Right hindlimb (tissue), 1 donor: ENCODE data around the gene ARMC2.
"Not testable (repeated sequence)": the region's sequence is repeated elsewhere in the genome, so short reads cannot be mapped to it uniquely, and the experiment has no call there.

Experiments used
- DNase-seq: peaks from one replicate; pipeline ENCODE4 v3.0.0-alpha.2; 2018

The ARMC2 gene

DNA sequence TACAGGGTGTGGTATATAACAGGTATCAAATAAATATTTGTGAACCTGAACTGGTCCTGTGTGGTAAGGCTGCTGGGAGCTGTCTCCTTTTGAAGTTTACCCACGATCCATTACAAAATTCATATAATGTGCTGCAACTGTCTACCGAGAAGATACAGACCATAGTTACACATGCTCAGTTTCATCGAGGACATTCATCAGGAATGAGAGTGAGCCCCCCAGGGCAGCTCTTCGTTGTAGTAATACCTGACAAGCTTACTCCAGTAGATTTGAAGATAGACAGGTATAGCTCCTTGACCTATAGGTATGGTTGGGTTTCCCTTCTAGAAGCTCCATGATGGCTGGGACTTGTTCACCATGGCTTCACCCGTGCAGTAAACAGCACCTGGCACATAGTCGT lies 25.7 kb downstream of the ARMC2 start:
- DNase-seq = no peak

- no peak for DNase-seq
Observed at GRCh38 chr6:108874470-108875160, 26.4 kb downstream of the ARMC2 start.

DNA sequence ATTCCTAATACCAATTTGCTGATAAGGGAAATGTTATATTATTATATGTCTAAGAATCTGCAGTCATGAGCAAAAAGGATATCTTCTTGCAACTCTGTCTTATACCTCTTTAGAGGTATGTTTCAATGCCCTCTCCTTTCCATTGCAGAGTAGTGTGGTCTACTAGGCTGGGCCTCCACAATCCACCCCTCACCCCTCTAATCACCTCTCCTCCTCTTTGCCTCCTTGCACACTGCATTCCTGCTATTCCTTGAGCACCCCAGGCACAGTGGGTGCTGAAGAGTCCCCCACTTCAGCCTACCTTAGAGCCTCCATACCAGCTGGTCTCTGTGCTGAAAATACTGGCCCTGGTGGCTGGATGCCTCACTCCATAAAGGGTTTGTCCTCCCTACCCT lies 26.9 kb downstream of the ARMC2 start:
- no peak for DNase-seq

- peak; percentile 73 for DNase-seq
Observed at GRCh38 chr6:108877046-108877751, 29.0 kb downstream of the ARMC2 start.

GRCh38 chr6:108878942-108879341 lies 30.7 kb downstream of the ARMC2 start:
- no peak for DNase-seq

- DNase-seq = no peak
Observed at GRCh38 chr6:108883172-108883571, 35.0 kb downstream of the ARMC2 start.

DNA sequence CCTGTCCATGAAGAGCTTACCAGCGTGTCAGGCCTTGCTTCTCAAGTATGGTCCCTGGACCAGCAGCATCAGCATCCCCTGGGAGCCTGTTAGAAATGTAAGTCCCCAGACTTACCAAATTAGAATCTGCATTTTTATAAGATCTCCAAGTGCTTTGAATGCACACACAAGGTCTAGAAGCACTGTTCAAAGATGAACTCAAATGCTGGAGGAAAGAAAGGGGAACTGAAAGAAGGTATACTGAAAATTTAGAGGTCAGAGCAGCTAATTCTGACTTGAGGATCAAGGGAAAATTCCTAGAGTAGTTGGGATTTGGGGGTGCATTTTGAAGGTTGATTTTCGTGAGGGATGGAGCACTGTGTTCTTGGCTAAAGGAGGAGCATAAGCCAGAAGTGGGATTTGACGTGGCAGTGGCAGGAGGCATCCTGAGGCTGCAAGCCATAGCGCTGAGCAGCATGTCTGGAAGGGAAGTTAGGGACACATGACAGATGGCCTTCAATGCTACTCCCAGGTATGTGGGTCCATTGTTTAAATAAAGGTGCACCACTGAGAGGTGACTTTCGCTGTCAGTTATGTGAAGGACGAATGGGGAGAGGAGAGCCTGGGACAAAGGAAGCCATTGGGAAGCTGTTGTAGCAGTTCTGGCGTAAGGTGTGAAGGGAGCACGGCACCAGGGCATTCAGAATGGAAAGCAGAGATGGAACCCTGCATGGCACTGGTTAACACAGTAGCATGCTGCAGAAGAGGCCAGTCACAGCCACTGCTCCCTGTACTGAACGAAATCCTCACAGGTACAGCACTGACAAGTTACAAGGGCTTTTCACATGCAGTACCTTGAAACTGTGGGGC lies 36.2 kb downstream of the ARMC2 start:
- no peak for DNase-seq

DNA sequence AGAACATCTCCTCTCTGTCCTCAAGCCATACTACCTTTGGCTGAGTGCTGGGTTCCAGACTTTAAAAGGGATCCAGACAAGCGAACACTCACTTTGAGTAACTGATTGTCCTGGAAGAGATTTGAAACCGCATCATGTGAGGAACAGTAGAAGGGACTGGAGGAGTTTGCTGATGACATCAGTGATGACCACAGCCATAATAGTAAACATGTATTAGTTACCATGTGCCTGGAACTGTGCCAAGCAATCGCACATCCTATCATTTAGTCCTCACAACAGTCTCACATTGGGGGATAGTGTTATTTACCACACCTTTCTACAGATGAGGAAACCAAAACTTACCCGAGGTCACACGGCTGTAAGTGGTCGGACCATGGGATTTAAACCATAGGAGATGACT lies 39.8 kb downstream of the ARMC2 start:
- no peak for DNase-seq

DNA sequence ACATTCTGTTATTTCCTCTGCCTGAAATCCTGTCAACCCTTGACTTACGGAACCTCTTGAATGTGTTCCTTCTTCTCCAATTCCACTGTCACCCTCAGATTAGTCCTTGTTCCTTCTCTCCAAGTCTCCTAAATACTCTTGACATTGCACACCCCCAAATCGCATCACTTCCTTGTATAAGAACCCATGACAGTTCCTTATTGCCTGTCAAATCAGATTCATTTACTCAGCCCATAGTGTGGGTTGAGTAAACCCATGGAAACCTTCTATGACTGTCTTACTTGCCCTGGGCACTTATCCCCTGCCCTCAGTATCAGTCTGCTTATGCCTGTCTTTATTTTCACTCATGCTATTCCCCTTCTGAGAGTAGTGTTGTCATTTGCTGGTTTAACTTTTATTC lies 40.5 kb downstream of the ARMC2 start:
- DNase-seq = no peak

DNA sequence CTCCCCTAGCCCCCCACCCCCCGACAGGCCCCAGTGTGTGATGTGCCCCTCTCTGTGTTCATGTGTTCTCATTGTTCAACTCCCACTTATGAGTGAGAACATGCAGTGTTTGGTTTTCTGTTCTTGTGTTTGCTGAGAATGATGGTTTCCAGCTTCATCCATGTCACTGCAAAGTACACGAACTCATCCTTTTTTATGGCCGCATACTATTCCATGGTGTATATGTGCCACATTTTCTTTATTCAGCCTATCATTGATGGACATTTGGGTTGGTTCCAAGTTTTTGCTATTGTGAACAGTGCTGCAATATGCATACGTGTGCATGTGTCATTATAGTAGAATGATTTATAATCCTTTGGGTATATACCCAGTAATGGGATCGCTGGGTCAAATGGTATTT lies 42.7 kb downstream of the ARMC2 start:
- not testable (repeated sequence) for DNase-seq

- DNase-seq = no peak
Observed at GRCh38 chr6:108895571-108895970, 47.3 kb downstream of the ARMC2 start.

DNA sequence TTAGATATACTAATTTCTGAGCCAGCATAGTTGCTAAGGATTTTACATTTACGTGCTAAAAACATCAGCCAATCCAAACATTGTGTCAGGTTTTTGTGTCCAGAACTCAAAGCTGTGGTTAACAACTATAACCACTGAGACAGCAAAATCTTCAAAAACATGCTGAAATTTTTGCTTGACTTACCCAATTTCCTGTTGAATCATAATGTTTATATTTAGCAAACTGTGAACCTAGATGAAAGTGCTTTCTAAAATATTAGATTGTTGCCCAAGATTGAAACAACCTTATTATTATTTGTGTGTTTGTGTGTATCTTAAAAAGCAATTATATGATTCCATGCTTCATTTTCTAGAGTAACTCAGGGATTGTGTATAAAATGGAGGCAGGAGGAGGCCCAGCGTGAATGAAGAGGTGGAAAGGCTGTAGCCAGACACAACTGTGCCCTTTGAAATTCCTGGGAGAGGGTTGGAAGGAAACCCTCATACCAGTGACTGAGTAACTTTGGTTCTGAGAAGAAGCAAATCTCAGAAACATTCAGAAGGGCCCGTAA lies 48.0 kb downstream of the ARMC2 start:
- DNase-seq = no peak

DNA sequence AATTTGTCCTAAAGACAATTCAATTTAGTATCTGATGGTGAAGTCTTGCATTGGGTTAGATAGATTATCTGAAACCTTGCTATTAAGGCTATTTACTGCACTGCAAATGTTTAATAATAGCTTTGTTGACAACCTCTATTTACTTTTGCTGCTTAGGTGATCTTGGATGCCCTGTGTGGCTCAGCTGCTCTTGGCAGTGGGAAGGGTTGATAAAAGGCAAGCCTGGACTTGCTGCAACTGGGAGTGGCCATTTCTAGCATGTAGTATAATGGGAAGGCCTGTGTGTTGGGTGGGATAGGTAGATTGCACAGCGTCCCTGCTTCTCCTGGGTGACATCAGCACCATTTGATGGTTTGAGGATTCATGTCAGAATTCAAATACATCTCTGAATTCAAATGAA lies 49.1 kb downstream of the ARMC2 start:
- DNase-seq = no peak

DNA sequence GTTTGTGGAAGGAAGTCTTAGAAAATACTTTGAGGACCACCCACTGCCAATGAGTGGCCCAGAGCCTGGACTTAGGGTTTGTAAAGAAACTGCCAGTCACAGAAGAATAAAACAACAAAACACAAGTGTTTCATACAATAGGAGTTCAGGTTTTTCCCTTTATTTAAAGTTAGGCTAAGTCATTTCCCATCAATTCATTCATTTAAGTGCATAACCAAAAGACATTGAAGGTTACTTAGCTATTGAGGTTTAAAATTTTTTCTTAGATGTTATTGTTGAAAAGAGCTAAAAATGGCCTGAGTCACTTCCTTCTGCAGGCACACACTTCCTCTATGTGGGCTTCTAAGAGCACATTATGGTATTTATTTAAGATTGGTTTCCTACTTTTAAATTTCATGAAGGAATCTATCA lies 54.2 kb downstream of the ARMC2 start:
- DNase-seq = no peak

GRCh38 chr6:108903796-108904195 lies 55.6 kb downstream of the ARMC2 start:
- DNase-seq = no peak

DNA sequence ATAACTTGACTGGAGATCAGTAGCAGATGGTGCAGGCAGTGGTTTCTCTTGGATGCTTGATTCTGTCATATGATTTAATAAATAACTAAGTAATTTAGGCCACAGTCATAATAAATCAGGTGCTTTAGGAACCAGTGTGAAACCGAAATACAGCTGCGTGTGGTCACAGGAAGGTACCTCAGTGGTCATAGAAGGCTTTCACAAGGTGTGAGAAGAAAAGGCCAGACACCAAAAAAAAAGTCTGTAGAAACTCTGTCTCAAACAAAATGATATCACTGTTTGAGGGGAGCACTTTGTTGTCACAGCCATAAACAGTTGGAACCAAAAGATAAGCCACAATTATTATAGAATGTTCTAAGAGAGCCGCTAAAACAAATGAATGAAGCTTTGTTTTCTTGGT lies 56.5 kb downstream of the ARMC2 start:
- DNase-seq = no peak

GRCh38 chr6:108914235-108915022 lies 66.2 kb downstream of the ARMC2 start:
- DNase-seq = no peak

DNA sequence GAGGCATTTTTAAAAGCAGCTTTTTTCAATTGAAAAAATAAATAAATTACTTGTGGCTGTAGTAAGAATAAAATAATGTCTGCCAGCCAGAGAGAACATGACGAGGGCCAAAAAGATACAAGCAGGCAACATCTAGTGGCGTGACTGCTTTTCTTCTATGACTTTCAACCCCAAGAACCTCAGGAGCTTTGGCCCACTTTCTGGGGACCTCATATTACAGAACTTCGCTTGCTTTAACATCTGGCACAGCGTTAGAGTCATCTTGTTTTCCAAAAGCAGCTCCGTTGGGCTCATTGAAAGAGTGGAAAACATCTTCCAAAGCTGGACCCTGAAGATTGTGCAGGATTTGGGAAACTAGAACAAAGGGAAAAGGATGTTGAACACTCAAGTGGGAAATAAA lies 67.0 kb downstream of the ARMC2 start:
- DNase-seq = no peak

DNA sequence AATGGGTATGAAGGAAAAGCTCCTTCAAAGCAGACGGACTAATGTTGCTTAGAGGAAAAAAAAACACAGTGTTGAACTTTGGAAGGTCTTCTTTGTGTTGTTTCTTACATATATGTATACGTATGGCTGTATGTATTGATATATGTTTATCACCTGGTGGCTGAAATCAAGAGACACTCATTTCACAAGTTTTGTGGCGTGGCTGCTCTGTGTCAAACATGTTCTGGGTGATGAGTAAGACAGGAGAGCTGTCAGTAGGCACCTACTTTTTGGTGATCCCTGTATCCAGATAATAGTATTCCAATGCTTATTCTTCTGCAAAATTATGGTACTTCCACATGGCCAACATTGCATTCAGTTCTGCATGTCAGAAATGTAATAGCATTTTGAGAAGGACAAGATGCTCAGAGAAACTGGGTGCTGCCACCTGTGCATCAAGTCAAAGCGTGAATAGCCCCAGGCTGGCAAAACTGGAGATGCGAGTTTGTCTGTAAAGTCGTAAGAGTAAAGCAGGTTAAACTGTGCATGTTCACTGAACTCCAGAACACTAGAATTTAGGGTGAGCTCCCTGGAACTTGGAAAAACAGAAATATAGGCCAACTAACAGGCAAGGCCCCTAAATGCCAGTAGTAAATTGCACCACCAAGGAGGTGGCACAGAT lies 67.9 kb downstream of the ARMC2 start:
- no peak for DNase-seq

- no peak for DNase-seq
Observed at GRCh38 chr6:108920751-108921150, 72.5 kb downstream of the ARMC2 start.

DNA sequence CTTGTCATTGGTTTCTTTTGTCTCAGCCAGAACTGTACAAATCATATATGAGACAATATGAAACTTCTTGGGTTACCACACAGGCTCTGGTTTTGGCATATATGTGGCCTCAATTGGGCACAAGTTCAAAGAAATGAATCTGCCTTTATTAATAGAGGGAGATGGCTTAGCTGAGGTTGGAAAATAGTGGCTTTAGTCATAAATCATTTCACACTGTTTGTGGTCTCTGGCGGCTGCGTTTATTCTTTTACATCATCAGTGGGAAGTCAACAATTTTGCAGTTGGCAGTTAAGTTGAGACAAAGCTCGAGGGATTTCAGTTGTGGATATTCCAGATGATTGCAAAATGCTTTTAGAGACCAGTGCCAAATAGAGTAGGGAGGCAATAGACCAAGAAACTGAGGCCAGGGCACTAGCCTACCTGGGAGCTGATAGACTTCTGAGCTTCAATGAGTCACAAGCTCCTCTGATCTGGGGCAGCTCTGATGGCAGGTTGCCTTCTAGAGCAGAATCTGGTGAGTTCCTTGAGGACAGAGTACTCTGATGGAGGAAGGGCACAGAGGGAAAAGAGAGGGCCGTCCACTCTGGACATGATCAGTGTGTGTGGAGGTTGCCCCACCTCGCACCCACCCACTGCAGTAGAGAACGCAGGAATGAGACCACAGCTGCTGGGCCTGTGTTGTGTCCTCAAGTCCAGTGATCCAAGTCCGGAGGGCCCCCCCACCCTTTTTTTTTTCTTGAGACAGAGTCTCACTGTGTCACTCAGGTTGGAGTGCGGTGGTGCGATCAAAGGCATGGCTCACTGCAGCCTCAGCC lies 73.5 kb downstream of the ARMC2 start:
- DNase-seq = no peak
